GM19351 (cell line): Measurements from ENCODE around the gene ABR.
"Not testable (repeated sequence)": the region's sequence is repeated elsewhere in the genome, so short reads cannot be mapped to it uniquely, and the experiment has no call there.

Experiments used
- ATAC-seq: cut with Tn5 transposase; IDR thresholded peaks from one replicate; pipeline ENCODE4 v1.9.1; 2021; ENCODE audit warnings: mild to moderate bottlenecking, moderate library complexity; ENCODE audit not compliant: unreplicated experiment

The ABR gene

DNA sequence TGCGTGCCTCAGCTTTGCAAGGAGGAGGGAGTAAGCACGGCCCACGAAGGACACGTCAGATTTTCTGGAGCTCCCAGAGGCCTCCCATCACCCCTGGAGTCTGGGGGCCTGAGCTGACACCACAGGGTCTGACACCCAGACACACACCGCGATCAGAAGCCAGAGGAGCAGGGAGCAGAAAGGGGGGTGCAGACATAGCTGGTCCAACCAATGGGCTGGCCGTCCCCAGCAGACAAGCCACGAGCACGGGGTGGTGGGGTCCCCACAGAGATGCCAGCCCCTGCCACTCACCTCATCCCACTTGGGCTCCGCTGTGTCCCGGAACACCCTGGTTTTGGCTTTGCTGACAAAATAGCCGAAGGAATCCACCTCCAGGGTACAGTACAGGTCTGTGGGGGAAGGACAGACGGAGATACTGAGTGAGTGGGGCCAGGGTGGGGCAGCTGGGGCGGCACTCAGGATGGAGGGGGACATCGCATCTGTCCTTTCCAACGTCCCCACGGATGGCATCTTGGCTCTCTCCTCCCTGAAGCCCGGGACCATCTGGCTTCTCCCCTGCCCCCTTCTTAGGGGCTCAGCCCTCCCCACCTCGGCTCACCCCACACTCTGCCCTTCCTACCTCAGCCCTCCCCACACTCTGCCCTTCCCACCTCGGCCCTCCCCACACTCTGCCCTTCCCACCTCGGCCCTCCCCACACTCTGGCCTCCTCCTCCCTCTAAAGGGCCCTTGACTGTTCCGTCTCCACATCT, 129.4 kb downstream of the ABR start:
- no peak for ATAC-seq

DNA sequence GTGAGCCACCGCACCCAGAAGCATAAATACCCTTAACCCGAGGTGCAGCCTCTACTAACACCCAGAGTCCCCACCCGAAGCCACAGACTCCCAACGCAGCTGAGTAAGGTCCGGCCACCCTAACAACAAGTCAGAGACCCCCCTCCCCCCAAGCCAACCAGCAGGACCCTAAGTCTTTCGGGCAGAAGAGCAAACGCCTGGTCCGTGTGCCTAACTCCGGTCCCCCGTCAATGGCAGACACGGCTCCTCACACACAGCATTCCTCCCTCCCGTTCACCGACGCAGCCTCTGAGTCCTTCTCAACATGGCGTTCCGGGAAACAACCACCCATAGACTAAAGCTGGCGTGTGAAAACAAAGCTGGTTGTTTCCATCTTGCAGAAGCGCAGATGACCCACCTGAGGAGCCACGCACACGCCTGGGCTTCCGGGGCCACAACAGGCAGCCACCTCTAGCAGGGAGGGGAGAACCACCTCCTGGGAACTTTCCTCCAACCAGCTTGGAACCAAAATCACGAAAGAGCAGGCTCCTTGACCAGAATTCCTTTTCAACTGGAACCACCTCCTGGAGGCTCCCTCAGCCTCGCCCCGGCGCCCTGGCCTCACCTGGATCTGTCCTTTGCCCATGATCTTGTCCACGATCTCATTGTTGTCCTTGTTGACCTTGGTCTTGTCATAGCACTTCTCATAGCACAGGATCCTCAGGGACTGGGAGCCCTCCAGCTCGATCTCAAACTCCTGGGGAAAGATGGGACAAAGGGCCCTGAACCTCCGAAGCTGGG, 130.1 kb downstream of the ABR start:
- no peak for ATAC-seq

DNA sequence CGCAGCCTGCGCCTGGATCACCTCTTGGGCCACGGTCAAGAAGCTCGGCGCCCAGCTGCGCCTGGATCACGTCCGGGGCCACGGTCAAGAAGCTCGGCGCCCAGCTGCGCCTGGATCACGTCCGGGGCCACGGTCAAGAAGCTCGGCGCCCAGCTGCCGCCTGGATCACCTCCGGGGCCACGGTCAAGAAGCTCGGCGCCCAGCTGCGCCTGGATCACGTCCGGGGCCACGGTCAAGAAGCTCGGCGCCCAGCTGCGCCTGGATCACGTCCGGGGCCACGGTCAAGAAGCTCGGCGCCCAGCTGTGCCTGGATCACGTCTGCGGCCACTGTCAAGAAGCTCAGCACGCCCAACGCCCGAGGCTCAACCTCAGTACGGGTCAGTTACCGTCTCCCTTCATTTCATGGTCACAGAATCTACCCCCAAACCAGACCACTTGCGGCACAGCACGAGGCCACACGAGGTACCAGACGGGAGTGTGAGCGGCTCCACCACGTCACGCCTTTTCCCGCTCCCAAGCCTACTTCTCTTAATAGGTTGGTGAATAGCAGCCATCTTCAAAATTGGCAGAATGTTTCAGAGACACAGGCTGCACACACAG, 131.2 kb downstream of the ABR start:
- not testable (repeated sequence) for ATAC-seq

DNA sequence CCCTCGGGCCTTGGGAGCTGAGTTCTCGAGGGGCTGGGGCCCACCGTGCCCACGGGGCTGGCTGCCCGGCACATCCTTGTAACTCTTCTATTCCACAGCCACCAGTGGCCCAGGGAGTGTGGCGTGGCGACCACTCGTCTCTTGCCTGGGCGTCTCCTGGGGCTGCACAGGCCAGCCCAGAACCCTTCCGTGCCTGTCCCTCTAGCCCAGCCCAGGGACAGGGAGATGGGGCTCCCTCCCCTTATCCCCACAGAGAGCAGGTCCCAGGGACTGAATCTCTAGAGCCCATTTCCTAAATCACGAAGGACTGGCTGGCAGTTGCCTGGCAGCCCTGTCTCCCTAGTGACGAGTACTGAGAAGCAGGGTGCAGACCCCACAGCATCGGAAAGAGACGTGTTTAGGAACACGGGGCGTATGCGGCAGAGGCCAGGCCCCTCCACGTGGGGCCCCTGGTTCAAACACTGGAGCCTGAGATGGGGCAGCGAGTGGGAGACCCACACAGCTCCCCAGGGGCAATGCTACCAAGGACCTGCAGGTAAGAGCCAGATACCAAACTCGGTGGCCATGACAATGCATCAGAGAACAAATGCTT, 131.8 kb downstream of the ABR start:
- no peak for ATAC-seq

DNA sequence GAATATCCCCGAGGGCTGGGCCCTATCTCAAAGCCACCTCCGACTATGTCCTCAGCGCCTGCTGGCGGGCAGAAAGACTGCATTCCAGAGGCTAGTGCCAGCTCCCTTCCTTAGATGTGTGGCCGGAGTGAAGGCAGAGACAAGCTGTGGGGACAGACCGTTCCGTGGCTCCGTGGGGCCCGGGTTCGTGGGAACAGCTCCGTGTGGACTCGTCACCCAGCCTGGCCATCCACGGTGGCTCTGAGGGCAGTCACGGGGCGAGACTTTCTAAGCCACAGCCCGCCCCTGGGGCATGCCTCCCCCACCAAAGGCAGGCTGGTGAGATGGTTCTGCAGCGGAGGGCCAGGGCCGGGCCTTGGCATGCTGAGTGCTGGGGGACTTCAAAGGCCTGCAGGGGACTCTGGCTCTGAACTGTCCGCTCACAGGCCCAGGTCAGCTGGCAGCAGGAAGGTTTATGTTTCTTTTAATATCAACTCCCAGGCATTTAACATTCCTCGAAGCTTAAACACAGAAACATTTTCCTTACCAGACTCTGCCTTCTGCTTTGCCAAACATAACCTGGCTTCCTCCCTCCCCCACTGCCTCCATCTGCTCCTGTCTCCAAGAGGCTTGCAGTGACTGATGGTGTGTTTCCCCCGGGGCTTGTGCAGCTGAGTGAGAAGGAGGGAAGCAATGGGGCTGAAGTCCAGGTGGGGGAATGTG, 132.5 kb downstream of the ABR start:
- no peak for ATAC-seq

DNA sequence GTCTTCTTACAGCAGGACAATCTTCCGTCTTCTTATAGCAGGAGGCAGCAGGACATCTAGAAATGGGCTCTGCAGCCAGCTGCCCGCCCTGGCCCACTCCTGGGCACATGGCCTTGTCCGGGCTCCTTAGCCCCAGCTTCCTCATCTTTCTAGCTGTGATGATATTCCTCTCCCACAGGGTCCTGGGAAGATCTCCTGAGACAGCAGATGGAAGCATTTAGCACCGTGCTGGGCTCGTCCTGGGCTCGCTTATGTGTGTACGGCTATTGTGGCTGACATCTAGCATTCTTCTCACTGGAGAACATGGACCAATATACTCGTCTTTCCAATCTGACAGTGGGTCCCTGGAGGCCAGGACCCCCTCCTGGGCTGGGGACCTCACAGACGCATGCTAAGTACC, 134.3 kb downstream of the ABR start:
- ATAC-seq, result no peak

DNA sequence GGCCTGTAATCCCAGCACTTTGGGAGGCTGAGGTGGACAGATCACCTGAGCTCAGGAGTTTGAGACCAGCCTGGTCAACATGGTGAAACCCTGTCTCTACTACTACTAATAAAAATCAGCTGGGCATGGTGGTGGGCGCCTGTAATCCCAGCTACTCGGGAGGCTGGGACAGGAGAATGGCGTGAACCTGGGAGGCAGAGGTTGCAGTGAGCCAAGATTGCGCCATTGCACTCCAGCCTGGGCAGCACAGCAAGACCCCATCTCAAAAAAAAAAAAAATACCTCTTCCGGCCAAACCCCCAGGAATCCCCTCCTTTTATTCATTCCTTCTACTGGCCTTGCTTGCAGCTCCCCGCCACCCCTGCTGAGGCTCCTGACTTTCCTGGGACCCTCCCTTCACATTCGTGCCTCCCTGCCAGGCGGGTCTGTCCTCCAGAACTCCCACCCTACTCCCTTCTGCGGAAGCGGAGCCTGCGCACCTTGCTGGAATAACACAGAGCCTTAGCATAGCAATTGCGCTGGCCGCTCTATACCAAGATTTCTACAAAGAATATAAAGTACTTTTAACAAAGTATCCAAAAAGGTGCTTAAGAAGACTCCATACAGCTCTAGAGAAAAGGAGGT, 135.3 kb downstream of the ABR start:
- ATAC-seq, result not testable (repeated sequence)

DNA sequence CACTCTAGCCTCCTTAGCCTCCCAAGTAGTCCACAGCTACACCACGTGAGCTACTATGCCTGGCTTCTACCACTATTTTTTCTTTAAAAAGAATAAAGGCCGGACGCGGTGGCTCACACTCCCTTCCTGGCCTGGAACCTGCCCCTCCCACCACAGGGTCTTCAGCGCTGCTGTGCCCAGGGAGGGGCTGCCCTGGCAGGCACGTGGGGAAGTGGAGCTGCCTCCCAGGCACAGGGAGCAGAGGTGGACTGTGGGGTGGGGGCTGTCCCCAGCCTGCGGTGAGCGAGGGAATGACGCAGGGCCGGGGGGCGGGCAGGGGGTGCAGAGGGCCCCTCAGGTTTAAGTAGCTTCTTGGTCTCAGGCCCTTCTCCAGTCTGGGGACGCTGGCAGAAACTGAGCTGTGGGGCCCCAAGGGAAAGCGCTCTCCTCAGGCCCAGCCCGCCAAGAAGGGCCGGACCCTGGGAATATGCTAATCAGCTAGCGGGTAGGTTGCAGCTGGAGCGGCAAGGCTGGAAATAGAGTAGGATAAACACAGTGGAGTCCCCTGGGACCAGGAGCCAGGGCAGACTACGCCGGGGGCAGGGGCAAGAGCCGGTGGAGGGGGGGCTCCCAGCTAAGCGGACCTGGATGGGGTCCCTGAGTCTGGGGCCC, 136.1 kb downstream of the ABR start:
- ATAC-seq, result no peak

DNA sequence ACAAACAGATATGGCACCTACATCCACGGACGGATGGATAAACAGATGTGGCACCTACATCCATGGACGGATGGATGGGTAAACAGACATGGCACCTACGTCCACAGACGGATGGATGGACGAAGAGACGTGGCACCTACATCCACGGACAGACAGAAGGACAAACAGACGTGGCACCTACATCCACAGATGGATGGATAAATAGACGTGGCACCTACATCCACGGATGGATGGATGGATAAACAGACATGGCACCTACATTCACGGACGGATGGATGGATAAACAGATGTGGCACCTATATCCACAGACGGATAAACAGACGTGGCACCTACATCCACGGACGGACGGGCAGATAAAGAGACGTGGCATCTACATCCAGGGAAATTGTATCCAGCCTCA, 137.3 kb downstream of the ABR start:
- ATAC-seq, result no peak

DNA sequence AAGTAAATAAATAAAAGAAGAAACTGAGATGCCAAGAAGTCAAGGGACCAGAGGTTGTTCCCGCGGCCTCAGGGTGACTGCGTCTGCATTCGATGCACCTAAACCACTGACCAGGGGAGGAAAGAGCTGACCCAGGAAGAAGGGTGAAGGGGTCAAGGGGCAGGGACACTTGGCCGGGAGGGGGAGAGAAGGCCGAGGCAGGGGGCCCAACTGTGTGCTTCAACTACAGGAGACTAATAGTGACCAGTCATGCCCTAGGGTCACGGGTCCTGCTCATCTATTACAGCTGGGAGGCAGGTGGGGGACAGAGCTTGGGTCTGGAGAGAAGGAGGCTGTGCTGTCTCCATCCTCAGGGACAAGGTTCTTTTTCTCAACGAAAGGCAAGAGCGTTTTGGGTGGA, 138.0 kb downstream of the ABR start:
- ATAC-seq, result no peak

DNA sequence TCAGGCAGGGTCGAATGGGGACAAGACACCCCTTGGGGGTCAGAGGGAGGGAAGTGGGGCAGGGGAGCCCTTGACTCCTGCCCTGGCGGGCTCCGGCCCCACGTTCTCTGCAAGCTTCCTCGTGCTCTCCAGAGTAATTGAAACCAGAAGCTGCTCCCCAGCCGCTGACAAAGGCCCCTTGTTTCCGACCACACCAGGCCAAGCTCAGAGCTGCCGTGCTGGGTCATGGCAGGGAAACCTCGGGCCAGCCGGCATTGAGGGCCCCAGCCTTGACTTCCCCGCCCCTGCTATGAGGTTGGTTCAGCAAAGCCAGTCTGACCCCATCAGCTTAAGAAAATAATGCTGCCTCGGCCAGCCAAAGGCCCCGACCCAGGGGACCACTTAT, 139.6 kb downstream of the ABR start:
- no peak for ATAC-seq

DNA sequence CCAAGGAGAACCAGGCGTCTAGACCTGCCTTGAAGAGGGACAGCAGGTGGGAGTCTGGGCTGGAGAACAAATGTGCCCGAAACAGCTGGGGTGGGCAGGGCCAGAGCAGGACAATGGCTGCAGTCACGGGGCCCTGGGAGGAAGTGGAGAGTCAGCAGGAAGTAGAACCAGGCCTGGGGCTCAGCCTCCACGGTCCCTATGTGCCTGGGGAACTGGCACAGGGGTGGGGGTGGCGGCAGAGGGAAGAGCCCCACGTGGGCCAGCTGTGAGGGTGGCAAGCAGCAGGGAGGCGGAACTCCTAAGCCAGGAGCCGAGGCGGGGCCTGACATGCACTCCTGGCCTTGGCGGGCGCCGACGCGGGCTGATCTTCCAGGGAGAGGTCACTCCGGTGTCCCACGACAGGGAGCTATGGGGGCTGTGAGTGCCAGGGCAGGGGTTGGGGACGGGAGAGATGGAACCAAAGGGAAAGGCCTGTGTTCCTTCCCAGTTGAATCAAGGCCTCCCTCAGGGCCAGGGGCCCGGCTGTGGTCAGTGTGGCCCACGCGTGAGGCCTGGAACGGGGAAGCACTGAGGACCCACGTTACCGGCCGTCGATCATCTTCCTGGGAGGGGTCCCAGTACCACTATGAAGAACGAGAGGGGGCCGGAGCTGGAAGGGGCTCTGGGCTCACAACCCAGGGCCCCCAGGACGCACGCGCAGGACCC, 140.1 kb downstream of the ABR start:
- ATAC-seq, result no peak

DNA sequence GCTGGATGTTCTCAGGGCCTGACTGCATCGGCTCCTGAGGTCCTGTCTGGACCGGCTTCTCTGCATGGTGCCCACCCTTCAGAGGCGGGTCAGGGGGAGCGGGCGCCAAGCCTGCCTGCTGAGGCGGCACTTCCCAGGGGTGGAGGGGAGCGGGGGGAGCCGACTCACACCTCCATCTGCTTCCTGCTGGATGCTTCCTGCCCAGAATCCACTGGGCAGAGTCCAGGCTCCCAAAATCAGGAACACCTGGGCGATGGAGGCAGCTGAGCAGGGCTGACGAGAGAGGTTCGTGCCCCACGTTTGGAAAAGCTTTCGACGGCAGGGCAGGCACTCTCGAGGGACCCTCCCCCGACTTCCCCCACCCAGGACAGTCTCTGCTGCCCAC, 140.7 kb downstream of the ABR start:
- no peak for ATAC-seq

DNA sequence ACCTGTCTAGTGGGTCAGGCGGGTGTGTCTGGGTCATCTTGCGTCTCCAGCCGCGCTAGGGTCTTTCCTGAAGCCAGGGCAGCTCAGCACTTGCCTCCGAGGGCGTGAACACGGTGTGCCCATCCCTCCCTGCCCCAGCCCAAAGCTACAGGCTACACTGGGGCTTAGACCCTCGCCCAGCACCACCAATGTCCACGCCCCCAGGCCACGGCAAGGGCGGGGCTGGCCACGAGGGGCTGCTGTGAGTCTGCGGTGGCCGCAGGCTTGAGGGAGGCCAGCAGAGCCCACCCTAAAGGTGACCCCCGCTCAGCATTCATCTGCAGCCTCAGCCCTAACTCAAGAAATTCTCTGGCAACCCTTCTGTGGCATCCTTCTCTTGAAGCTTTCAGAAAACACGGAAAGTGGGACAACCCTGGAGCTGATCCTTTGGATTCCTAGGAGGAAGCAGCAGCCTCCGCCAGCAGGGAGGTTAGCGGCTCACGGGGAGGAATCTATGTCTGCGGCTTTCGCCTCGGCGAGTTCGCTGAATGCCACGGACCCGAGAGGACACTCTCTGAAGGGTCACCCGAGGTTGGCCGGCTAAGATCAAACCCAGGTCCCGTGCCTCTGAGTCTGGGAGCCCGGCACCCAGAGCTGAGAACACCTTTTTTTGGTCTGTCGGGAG, 141.2 kb downstream of the ABR start:
- ATAC-seq, result no peak

DNA sequence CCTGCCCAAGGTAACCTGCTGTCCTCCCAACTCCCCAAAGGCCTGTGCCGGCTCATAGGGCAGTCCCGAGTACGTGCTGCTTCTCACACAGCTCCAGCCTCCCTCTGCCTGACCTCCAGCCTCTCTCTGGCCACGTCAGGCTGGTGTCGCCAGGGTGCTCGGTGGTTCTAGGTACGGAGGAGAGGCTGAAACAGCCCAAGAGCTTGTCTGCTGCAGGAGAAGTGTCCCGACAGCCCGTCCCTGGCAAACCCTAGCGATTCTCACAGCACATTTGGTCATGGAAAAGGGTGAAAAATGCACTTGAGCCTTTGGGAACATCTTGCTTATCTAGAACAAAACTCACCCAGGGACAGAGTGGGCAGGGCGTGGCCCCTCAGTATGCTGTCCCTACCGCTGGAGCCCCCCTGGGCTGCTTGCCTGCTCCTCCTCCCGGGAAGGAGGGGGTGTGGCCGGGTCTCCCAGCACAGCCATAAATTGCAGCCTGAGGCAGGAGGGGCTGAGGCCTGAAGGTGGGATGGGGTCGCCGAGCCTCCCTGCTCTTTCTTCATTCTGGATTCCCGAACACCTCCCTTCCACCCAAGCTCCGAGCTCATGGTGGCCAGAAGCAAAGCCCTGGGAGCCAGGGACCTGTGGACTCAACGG, 142.4 kb downstream of the ABR start:
- ATAC-seq, result no peak

DNA sequence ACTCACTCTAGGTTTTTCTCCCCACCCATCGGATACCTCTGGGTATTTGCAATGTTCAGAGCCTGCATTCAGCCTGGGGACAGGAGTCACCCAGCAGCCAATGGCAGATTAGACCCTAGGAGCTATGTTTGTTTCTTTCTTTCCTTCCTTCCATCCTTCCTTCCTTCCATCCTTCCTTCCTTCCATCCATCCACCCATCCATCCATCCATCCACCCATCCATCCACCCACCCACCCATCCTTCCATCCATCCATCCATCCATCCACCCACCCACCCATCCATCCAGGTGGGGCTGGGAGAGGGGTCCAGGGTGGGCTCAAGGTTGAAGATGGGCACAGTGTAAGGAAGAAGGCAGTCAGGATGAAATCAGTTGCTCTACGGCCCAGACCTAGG, 142.9 kb downstream of the ABR start:
- no peak for ATAC-seq

DNA sequence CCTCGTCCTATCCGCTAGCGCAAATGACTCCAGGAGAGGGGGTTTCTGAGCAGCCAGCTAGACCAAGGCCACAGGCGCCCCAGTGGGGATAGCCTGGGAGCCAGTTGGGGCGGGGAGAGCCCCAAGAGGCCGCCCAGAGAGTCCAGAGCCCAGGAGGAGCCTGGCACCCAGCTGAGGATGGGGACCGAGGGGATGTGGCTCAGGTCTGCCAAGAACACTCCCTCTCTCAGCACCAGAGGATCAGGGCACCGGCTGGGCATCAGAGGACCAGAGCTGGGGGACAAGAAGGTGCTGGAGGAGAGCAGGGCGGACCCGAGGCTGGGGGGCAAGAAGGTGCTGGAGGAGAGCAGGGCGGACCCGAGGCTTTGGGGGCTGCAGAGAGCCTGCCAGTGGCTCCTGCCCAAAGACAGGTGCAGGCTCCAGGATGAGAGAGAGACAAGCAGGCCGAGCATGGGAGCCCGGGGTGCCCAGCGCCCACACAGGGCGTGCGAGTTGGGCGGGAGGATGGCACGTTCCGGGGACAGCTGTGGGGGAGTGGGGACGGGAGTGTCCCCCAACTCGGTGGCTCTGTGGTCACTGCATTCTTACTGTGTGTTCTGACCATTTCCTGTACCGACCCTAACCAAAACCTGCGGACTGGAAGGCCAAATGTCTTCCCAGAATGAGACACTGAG, 143.5 kb downstream of the ABR start:
- no peak for ATAC-seq

DNA sequence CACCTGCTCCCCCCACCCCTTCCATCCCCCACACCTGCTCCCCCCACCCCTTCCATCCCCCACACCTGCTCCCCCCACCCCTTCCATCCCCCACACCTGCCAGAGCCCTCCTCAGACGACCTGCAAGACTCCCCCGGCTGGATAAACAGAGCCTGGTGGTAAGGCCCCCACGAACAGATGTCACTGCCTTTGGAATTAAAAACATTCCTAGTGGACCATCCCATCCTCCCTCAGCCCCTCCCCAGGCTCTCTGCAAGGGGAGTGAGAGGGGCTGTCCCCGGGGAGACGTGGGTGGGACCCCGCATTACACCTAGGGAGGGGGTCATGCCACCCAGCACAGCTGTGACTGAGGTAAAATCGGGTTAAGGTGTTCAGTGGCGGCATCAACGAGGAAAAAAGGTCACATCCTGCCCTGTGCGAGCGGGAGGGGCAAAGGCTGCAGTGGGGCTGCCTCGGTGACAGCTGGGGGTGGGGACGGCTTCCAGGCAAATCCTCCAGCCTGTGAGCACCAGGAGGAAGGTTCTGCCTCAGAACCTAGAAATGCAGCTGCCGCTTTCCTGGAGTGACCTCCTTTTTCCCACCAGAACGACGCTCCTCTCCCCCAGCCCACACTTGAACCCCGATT, 144.1 kb downstream of the ABR start:
- ATAC-seq, result no peak
